K562 (cell line): ENCODE results near the gene PEF1. TPM values are rescaled to one million over a fixed set of nuclear protein-coding genes. Genes with fewer than 3 reads are reported as not detected.

Source experiments
- ATAC-seq: fragments of 200-7000 bp; cut with Tn5 transposase; 3 replicates; pipeline ENCODE4 v1.9.1; 2020; ENCODE audit warnings: moderate library complexity
- BruUV-seq: library from RNA; stranded (reverse); fragments of 400-500 nt; replicated peaks from 2 replicates; lab custom pipeline; 2021; lab: Mats Ljungman, UMichigan
- CTCF ChIA-PET: fragments of 300-600 bp; formaldehyde crosslinking; extraction: SDS; loops from one replicate; lab custom pipeline; 2021; ENCODE audit warnings: low intra/inter-chr PET ratio; lab: Yijun Ruan, JAX
- POLR2A ChIA-PET: fragments of 300-600, 350-650 bp; sonication (Branson Sonifier 250); formaldehyde crosslinking; extraction: SDS; loops from one replicate; lab custom pipeline; 2021; ENCODE audit warnings: antibody characterized with exemption, inconsistent platforms; lab: Yijun Ruan, JAX
- DNase-seq, 4 experiments: peaks; one replicate each; pipeline versions ENCODE4 v3.0.0 to v3.0.0-alpha.2; 2011 to 2018; ENCODE audit warnings: low spot score in 3 of 4, mixed read lengths in 3 of 4; ENCODE audit errors: extremely low read depth in 1 of 4
- FAIRE-seq: peaks from 2 replicates; lab custom pipeline; 2011; peaks lifted over from hg19 to GRCh38; lab: Jason Lieb, UNC
- H2AFZ ChIP-seq: 2 replicates; pipeline ENCODE4 v1.6.0; 2011; ENCODE audit warnings: low read depth, low read length, control low read depth, inconsistent platforms
- H3K27ac ChIP-seq: fragments of 200-600 bp; 3 replicates; pipeline ENCODE4 v1.8.0; 2011; ENCODE audit warnings: low read depth, mild to moderate bottlenecking, control low read depth, inconsistent platforms, low read length, moderate library complexity, mixed read lengths; ENCODE audit errors: extremely low read depth
- H3K27me3 ChIP-seq, 2 experiments: fragments of 300-600 bp in 1 of 2; 2 replicates in 1 of 2; 3 replicates in 1 of 2; pipeline versions ENCODE4 v1.6.0 to v1.8.0; 2011; ENCODE audit warnings: inconsistent platforms in 2 of 2, low read length in 2 of 2, mild to moderate bottlenecking in 1 of 2, mixed read lengths in 1 of 2, moderate library complexity in 1 of 2; ENCODE audit not compliant: control insufficient read depth in 2 of 2, insufficient read depth in 2 of 2
- H3K36me3 ChIP-seq: fragments of 300-600 bp; 3 replicates; pipeline ENCODE4 v1.8.0; 2011; ENCODE audit warnings: mild to moderate bottlenecking, low read length, inconsistent platforms; ENCODE audit not compliant: control insufficient read depth, insufficient read depth
- H3K4me1 ChIP-seq, 2 experiments: fragments of 200-600 bp in 1 of 2; replicated peaks in 1 of 2; 2 replicates in 1 of 2; 3 replicates in 1 of 2; pipeline versions ENCODE4 v1.5.1 to v1.8.0; 2011; ENCODE audit warnings: inconsistent platforms in 2 of 2, low read length in 2 of 2, mild to moderate bottlenecking in 1 of 2, mixed read lengths in 1 of 2, moderate library complexity in 1 of 2; ENCODE audit not compliant: control insufficient read depth in 2 of 2, insufficient read depth in 2 of 2
- H3K4me2 ChIP-seq: 2 replicates; pipeline ENCODE4 v1.6.1; 2011; ENCODE audit warnings: low read length, control low read depth, inconsistent platforms, mixed read lengths; ENCODE audit not compliant: insufficient read depth
- H3K4me3 ChIP-seq: fragments of 200-600 bp; sonication (generic), shearing (Covaris generic); 2 replicates; pipeline ENCODE4 v1.5.1; 2016; ENCODE audit warnings: control low read depth, inconsistent platforms
- H3K79me2 ChIP-seq: fragments of 200-600 bp; 3 replicates; pipeline ENCODE4 v1.8.0; 2011; ENCODE audit warnings: low read length, inconsistent platforms; ENCODE audit not compliant: control insufficient read depth, insufficient read depth
- H3K9ac ChIP-seq, 2 experiments: 2 replicates each; pipeline versions ENCODE4 v1.6.0 to v1.6.1; 2011; ENCODE audit warnings: low read depth in 2 of 2, low read length in 2 of 2, control low read depth in 1 of 2, inconsistent platforms in 1 of 2, mild to moderate bottlenecking in 1 of 2, mixed read lengths in 1 of 2; ENCODE audit not compliant: insufficient read depth in 1 of 2
- H3K9me1 ChIP-seq: one replicate; pipeline ENCODE4 v1.6.0; 2011; ENCODE audit warnings: inconsistent platforms, mild to moderate bottlenecking, low read length, moderate library complexity; ENCODE audit not compliant: control insufficient read depth, insufficient read depth
- H3K9me3 ChIP-seq: replicated peaks from 2 replicates; pipeline ENCODE4 v1.5.1; 2011; ENCODE audit warnings: low read depth, low read length, inconsistent platforms; ENCODE audit not compliant: control insufficient read depth, insufficient read depth
- H4K20me1 ChIP-seq: replicated peaks from 2 replicates; pipeline ENCODE4 v1.6.1; 2011; ENCODE audit warnings: low read length, inconsistent platforms, mixed read lengths; ENCODE audit not compliant: control insufficient read depth, insufficient read depth
- BRD9 ChIP-seq: fragments of 450-650 bp; IDR thresholded peaks from 2 replicates; pipeline ENCODE4 v1.6.1; 2018; ENCODE audit warnings: low read depth; ENCODE audit not compliant: partially characterized antibody
- NFIX ChIP-seq: fragments of 250-450 bp; sonication (Bioruptor Pico); IDR thresholded peaks from 2 replicates; pipeline ENCODE4 v1.4.0; 2020; ENCODE audit warnings: low read depth, mild to moderate bottlenecking, moderate library complexity
- PHB ChIP-seq: fragments of 250-450 bp; sonication (Bioruptor Pico); IDR thresholded peaks from 2 replicates; pipeline ENCODE4 v1.5.0; 2021
- RFX7 ChIP-seq: fragments of 250-450 bp; sonication (Bioruptor Pico); IDR thresholded peaks from 2 replicates; pipeline ENCODE4 v1.5.1; 2021; ENCODE audit warnings: mild to moderate bottlenecking
- SIX5 ChIP-seq, 2 experiments: IDR thresholded peaks; 2 replicates each; pipeline ENCODE4 v1.6.1; 2011; ENCODE audit warnings: low read length in 2 of 2, borderline replicate concordance in 1 of 2, low read depth in 1 of 2, mild to moderate bottlenecking in 1 of 2, moderate library complexity in 1 of 2; ENCODE audit not compliant: insufficient read depth in 1 of 2
- SMARCC2 ChIP-seq: fragments of 450-650 bp; IDR thresholded peaks from 2 replicates; pipeline ENCODE4 v1.6.1; 2017; ENCODE audit warnings: antibody characterized with exemption, moderate library complexity, mild to moderate bottlenecking, low read depth
- SNAPC5 ChIP-seq: fragments of 250-450 bp; sonication (Bioruptor Pico); IDR thresholded peaks from 2 replicates; pipeline ENCODE4 v1.8.0; 2021; ENCODE audit warnings: moderate library complexity, mild to moderate bottlenecking, inconsistent platforms
- U2AF1 ChIP-seq: fragments of 200-400 bp; formaldehyde crosslinking; optimal IDR thresholded peaks from 2 replicates; pipeline ENCODE3; 2017; ENCODE audit warnings: mild to moderate bottlenecking, low read depth, low read length, moderate library complexity
- ZBTB43 ChIP-seq: sonication (generic); formaldehyde crosslinking; IDR thresholded peaks from 2 replicates; pipeline ENCODE4 v1.8.0; 2023; ENCODE audit warnings: mild to moderate bottlenecking, missing genetic modification reagents
- ZNF134 ChIP-seq: fragments of 250-450 bp; sonication (Bioruptor Pico); conservative IDR thresholded peaks from 2 replicates; pipeline ENCODE4 v1.4.0; 2020
- WGBS: fragments of 100-300 bp; shearing (Covaris generic); methylation state at CpG from one replicate; pipeline ENCODE4 v1.1.6; 2016; ENCODE audit warnings: low coverage, mixed read lengths; ENCODE audit not compliant: insufficient coverage; ENCODE audit errors: missing lambda C conversion rate; 5-methylcytosine and 5-hydroxymethylcytosine counted together
- in situ Hi-C: fragments of 300-500 bp; cut with MboI; formaldehyde crosslinking; loops from 4 replicates; pipeline ENCODE4 v1.15.0; 2018; ENCODE audit warnings: inconsistent platforms, mixed read lengths
- intact Hi-C: fragments of 100-400 bp; cut with micrococcal nuclease; formaldehyde crosslinking; loops from 2 replicates; pipeline ENCODE4 v1.14.2; 2022
- polyA plus RNA-seq, 8 experiments: library from polyadenylated mRNA; depleted of rRNA in 4 of 8; stranded (reverse) in 5 of 8; unstranded in 3 of 8; fragments of >200 nt; fragmentation: Nextera tagmentation in 2 of 8; fragmentation: Illumina TruSeq in 1 of 8; extraction: Ambion mirVana in 2 of 8; extraction: Trizol in 1 of 8; gene quantifications; 2 replicates each; pipeline versions ENCODE4 v1.2.1 to v1.2.3, GENCODE V29; 2011 to 2014; ENCODE audit warnings: inconsistent platforms in 1 of 8, missing spikeins in 1 of 8
- total RNA-seq, 7 experiments: library from RNA; depleted of rRNA in 6 of 7; stranded (reverse); fragments of >200 nt in 6 of 7; fragmentation: Illumina TruSeq in 2 of 7; extraction: Trizol in 2 of 7; gene quantifications; 2 replicates each; pipeline versions ENCODE4 v1.2.1 to v1.2.3, GENCODE V29; 2011 to 2021; ENCODE audit warnings: low replicate concordance in 1 of 7

Gene PEF1
- total and polyA plus RNA-seq, 9 of the 15 experiments (the other 6 are each of a cell fraction or from before 2014, with no cell fraction given): 26.3 to 95.5 (median 61.9) TPM

- TF ChIP-seq SIX5 (IDR thresholded peaks at IDR 0.05; ENCODE audit: borderline replicate concordance in 1 of 2, insufficient read depth in 1 of 2, low read depth in 1 of 2, low read length in 2 of 2) (no peak), NFIX (no peak), SNAPC5 (CRISPR knock-in tag) (no peak), BRD9 (no peak), ZBTB43 (CRISPR knock-in tag) (no peak), RFX7 (no peak)
Measured at GRCh38 chr1:31660871-31661455, 16.3 kb upstream of the PEF1 start (continued).

GRCh38 chr1:31659889-31660288, 15.2 kb upstream of the PEF1 start:
- intact Hi-C loops: loop anchor here (5.0 kb wide), 1 partner anchor 752 kb away; no protein-coding TSS in a partner anchor
- no peak overlapping the region for H3K4me2 ChIP-seq
- CTCF ChIA-PET: no interaction called here
- H3K9ac ChIP-seq: no peak overlapping the region
- H2AFZ ChIP-seq: no peak overlapping the region
- no peak for FAIRE-seq
- in situ Hi-C loops: no loop called here
- no peak for ATAC-seq
- no peak overlapping the region for H3K27ac ChIP-seq
- peaks cover 40 to 78% of the 10 kb centered on the region in 2 experiments; a peak in 4 of 5 replicates for H3K27me3 ChIP-seq
- BruUV-seq: no TSS peak
- WGBS: 8% methylated on average over 3 of the region's 3 CpGs
- no peak overlapping the region for H3K4me3 ChIP-seq
- no peaks in the 10 kb centered on the region for H3K4me1 ChIP-seq
- peaks cover 20% of the 10 kb centered on the region; the same call in 1 of the 2 replicates for H4K20me1 ChIP-seq
- no peaks in the 10 kb centered on the region for H3K36me3 ChIP-seq
- no peaks in the 10 kb centered on the region for H3K79me2 ChIP-seq
- POLR2A ChIA-PET: interaction anchor here (0.6 to 1.3 kb wide), 3 partner anchors 66 to 394 kb away, joined by 3 to 4 read pairs (median 3); no protein-coding TSS in a partner anchor
- TF ChIP-seq SMARCC2: no peak
- TF ChIP-seq ZNF134 (CRISPR knock-in tag): no peak
- TF ChIP-seq PHB: no peak
- TF ChIP-seq U2AF1: no peak
- H3K9me3 ChIP-seq: no peaks in the 10 kb centered on the region
- no peaks in the 10 kb centered on the region for H3K9me1 ChIP-seq
- no peak for DNase-seq
